HL-60 (cell line): ENCODE results near the gene TBX4.

Experiments used
- CTCF ChIP-seq: IDR thresholded peaks from one replicate; pipeline ENCODE4 v1.5.1; 2011; ENCODE audit warnings: low read length, control low read depth, inconsistent platforms; ENCODE audit not compliant: insufficient read depth
- POLR2AphosphoS5 ChIP-seq: IDR thresholded peaks from 2 replicates; pipeline ENCODE4 v1.6.1; 2012; ENCODE audit warnings: low read depth
- REST ChIP-seq: IDR thresholded peaks from 2 replicates; pipeline ENCODE4 v1.6.1; 2012; ENCODE audit warnings: low read depth; ENCODE audit not compliant: insufficient replicate concordance

- TF ChIP-seq CTCF (no peak), POLR2AphosphoS5 (no peak), REST (no peak)
Observed at GRCh38 chr17:61528171-61528570, 75.9 kb downstream of the TBX4 start.
